Measurements from ENCODE around the gene BMP3.
"Not testable (repeated sequence)": the region's sequence is repeated elsewhere in the genome, so short reads cannot be mapped to it uniquely, and the experiment has no call there.

The BMP3 gene, protein sequence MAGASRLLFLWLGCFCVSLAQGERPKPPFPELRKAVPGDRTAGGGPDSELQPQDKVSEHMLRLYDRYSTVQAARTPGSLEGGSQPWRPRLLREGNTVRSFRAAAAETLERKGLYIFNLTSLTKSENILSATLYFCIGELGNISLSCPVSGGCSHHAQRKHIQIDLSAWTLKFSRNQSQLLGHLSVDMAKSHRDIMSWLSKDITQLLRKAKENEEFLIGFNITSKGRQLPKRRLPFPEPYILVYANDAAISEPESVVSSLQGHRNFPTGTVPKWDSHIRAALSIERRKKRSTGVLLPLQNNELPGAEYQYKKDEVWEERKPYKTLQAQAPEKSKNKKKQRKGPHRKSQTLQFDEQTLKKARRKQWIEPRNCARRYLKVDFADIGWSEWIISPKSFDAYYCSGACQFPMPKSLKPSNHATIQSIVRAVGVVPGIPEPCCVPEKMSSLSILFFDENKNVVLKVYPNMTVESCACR

GRCh38 chr4:81030061-81030980 lies at the start of gene BMP3:
BMP3 (plus strand) TSS chr4:81030708; CDS start chr4:81031285, 577 bp downstream.
- in situ Hi-C loops (cut with MboI; ENCODE audit: low sequenced_read_pairs): no loop called here

DNA sequence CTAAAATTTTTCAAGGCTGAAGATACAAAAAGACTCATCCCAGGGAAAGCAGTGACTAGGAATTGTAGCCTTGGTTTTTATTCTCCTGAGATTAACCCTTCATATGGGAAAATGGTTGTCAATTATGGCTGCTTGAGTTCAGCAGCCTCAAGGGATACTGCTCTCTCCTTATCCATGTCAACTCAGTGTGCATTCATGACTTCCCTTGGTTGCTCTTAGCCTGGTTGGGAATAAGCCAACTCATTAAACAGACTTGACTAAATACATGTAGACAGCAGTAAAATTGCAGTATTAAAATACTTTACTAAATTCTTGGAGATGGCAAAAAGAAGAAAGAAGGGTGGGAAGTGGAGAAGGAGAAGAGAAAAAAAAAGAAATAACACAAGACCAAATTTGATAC lies 44.5 kb upstream of the BMP3 start:
- in situ Hi-C loops (cut with MboI; ENCODE audit: low sequenced_read_pairs): no loop called here

DNA sequence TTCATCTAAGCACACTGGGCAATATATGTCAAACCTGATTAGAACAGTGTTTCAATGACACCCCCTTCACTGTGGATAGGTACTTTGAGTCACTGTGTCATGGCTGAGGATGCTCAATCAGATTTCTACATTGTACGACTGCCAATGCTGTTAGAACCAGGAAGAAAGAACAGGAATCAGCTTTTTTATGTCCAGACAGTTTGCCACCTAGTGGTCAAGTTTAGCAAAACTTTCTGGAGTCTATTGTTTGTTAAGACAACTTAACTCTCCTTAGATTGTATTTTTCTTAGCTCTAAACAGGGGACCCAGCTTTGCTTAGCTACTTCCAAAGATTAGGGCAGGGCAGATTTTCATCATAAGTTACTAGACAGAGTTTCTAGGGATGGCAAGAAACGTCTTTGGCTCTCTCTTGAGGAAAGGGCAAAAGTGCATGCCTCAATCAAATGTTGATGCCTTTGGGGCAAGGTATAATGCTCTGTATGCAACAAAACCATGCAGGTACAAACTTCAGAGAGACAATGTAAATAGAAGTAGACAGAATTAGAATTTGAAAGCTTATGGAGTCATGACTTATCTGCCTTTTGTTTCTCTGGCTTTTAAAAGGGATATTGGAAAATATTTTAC lies 40.5 kb upstream of the BMP3 start:
- in situ Hi-C loops (cut with MboI; ENCODE audit: low sequenced_read_pairs): no loop called here

DNA sequence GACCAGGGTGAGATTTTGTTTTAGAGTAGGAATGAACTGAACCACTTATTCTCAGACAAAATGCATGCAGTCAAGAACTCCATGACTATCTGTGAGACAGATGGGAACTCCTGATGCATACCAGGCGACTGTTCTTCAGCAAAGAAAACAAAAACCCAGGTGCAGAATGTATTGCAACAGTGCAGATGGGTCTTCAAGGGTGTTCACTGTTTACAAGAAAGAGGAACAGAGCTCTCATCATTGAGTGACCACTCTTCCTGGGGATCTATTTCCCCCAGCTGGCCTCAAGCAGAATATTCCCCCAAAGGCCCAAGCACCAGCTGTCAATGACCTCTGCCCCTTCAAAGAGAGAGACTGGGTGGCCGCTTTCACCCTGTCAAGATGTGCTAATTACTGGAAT lies 39.7 kb upstream of the BMP3 start:
- in situ Hi-C loops (cut with MboI; ENCODE audit: low sequenced_read_pairs): no loop called here

DNA sequence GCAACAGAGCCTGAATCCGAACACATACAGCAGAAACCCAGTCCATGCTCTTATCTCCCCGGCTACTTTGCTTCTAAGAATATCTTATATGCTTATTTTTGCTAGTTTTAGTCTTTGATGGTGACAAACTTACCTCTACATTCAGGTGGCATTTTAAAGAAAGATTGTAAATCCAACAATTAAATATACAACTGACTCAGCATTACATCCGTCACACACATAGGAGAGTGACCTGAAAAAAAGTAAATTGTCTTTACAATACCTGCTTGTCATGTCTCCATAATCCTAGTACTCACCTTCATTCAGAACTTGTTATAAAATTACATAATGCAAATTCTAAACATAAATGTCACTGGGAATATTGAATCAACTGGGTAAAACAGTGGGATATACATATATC lies 30.6 kb upstream of the BMP3 start:
- in situ Hi-C loops (cut with MboI; ENCODE audit: low sequenced_read_pairs): no loop called here

DNA sequence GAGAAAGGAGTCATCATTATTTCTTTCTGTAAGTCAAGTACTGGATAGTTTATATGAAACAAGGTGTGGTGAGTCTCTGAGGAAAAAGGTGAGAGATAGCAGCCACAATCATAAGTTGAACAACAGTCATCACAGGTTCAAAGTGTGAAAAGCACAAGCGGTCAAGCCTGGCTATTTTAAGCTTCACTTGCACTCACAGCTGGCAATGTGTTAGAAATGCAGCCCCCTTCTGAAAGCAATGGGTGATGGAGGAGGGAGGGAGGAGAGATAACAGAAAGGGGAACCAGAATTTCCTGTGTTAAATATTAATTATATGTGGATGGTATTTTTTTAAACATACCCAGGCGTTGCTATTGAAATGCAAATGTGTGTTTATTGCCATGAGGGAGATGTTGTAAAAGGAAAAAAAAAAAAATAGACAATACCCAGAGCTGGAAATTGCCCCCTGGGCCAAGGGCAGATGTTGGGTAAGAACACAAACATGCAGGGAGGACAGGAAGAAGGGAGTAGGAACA lies 26.9 kb upstream of the BMP3 start:
- in situ Hi-C loops (cut with MboI; ENCODE audit: low sequenced_read_pairs): no loop called here

DNA sequence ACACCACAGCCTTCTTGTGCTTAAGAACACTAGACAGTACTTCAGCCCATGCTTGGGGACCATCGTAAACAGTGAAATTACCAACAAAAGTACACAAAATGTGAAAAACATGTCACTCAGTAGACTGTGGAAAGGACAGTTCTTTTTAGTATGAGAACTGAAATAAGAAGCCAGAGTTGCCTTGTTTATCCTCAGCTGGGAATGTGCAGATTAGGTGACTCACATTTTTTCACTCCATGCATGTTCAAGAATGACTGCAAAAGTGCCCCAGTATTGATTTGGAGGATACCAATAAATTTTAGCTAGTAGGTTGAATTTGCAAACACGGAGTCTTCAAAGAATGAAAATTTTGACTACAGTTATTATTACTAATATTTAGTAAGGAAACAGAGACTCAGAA lies 23.1 kb upstream of the BMP3 start:
- in situ Hi-C loops (cut with MboI; ENCODE audit: low sequenced_read_pairs): no loop called here

GRCh38 chr4:81016566-81016965 lies 13.9 kb upstream of the BMP3 start:
- in situ Hi-C loops (cut with MboI; ENCODE audit: low sequenced_read_pairs): not testable (repeated sequence)

- in situ Hi-C loops (cut with MboI; ENCODE audit: low sequenced_read_pairs): no loop called here
Observed at GRCh38 chr4:81019006-81019405, 11.5 kb upstream of the BMP3 start.

DNA sequence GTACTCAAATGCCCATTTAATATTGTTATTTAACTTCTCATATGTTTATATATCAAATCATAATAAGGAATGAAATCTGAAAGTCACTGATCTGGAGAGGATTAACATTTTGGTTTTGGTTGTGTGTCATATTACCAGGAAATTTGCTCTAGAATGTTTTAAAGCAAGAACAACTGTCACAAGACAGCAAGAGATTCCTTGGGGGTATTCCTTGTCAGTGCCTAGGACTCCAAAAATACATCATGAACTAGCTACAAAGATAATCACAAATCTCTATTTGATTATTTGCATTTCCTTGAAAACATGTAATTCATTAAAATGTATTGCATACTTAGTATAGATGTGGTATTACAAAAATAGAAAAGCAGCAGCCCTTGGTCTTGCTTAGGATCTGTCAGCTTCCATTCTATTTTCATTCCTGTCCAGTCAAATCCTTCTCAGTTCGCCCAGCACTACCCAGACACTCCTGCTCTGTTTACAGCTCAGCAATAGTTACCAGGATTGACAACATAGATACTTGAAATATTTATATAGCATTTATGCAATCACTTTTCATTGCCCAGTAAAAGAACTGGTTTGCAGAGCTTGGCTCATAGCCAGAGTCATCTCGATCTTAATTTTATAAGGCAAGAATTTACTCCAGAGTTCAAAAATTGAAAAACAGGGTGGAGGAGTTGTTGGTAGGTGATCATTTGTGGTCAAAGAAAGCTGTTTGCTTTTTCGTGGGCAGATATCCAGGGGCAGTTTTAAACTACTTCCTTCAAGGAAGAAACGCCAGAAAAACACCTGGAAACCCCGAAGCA lies 9.2 kb upstream of the BMP3 start:
- in situ Hi-C loops (cut with MboI; ENCODE audit: low sequenced_read_pairs): no loop called here

DNA sequence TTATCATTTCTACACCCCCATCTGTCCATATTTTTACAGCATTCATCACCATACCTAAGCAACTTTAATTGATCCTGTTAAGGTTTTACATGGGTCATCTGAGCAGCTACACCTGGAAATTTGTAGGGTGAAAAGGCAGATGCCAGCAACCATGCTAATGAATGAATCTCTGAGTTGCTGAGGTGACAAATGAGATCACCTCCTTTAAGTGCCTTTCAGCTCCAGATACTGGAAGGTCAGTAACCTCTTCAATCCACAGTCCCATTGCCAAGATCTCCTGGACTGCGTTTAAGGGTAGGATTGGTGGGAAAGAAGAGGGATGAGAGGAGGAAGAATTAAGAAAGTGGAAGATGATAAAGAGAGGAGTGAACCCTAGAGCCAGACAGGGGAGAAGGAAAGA lies 8.5 kb upstream of the BMP3 start:
- in situ Hi-C loops (cut with MboI; ENCODE audit: low sequenced_read_pairs): no loop called here

DNA sequence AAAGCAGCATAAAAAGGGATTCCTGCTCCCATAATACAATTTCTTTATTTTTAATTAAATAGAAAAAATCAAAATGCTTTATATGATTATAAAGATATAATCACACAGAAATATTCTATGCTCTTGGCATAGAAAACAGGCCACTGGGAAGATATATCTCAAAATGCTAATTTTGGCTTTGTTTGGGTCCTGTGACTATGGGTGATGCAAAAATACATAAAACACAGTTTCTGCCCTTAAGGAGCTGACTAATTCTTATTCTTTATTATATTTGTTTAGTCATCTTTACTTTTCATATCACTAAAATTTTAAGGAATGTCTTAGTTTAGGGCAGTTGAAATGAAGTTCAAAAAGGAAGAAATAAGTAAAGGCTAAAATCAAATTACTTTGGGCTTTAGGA lies 7.0 kb upstream of the BMP3 start:
- in situ Hi-C loops (cut with MboI; ENCODE audit: low sequenced_read_pairs): no loop called here

DNA sequence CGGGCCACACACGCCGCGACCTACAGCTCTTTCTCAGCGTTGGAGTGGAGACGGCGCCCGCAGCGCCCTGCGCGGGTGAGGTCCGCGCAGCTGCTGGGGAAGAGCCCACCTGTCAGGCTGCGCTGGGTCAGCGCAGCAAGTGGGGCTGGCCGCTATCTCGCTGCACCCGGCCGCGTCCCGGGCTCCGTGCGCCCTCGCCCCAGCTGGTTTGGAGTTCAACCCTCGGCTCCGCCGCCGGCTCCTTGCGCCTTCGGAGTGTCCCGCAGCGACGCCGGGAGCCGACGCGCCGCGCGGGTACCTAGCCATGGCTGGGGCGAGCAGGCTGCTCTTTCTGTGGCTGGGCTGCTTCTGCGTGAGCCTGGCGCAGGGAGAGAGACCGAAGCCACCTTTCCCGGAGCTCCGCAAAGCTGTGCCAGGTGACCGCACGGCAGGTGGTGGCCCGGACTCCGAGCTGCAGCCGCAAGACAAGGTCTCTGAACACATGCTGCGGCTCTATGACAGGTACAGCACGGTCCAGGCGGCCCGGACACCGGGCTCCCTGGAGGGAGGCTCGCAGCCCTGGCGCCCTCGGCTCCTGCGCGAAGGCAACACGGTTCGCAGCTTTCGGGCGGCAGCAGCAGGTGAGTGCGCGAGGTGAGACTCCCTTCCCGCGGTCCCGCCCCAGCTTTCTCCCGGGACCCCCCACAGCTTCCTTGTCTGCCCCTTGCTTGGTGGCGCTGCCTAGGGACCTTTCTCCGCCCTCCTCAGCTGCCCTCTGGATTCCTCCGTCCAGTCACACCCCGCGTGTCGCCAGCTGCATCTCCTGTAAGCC lies 678 bp downstream of the BMP3 start:
- in situ Hi-C loops (cut with MboI; ENCODE audit: low sequenced_read_pairs): no loop called here

- in situ Hi-C loops (cut with MboI; ENCODE audit: low sequenced_read_pairs): no loop called here
Observed at GRCh38 chr4:81031796-81032551, 1.5 kb downstream of the BMP3 start.

- in situ Hi-C loops (cut with MboI; ENCODE audit: low sequenced_read_pairs): no loop called here
Observed at GRCh38 chr4:81032771-81033684, 2.5 kb downstream of the BMP3 start.

- in situ Hi-C loops (cut with MboI; ENCODE audit: low sequenced_read_pairs): no loop called here
Observed at GRCh38 chr4:81038636-81039350, 8.3 kb downstream of the BMP3 start.

DNA sequence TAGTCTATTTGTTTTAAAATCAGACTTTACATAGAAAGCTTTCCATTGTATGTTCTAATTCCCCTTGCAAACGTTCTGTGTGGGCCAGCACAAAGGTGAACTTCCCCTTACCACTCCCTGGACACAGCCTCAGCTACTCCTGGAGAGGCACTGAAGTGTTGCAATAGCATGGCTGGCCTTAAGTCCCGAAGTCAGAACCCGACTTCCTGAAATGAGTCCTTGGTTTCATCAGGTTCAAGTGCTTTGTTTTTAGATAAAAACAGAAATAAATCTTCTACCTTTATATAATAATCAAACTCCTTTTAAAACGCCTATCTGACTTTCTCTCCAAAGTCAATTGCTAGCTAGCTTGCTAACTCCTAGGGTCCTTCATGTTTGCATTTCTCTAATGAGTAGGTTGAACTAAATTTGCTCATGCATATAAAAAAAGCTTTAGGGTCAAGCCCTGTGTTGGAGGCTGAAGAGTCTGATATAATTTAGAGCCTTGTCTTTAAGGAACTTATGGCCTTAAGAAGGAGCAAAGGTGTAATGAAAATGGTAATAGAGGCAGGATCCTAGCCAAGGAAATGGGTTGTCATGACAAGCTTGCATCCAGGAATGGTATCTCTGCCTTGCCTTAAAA lies 9.0 kb downstream of the BMP3 start:
- in situ Hi-C loops (cut with MboI; ENCODE audit: low sequenced_read_pairs): no loop called here
